Mucosa of stomach (tissue), 1 donor: ENCODE data around the gene ACBD6.

Experiments used
- H3K27me3 ChIP-seq: one replicate; pipeline ENCODE4 v1.7.0; 2013; ENCODE audit warnings: mild to moderate bottlenecking, low read length; ENCODE audit not compliant: control insufficient read depth, insufficient read depth
- H3K36me3 ChIP-seq: one replicate; pipeline ENCODE4 v1.7.0; 2013; ENCODE audit warnings: low read length; ENCODE audit not compliant: control insufficient read depth, insufficient read depth
- H3K4me1 ChIP-seq: one replicate; pipeline ENCODE4 v1.7.0; 2013; ENCODE audit warnings: mild to moderate bottlenecking, low read length; ENCODE audit not compliant: control insufficient read depth, insufficient read depth
- H3K4me3 ChIP-seq: one replicate; pipeline ENCODE4 v1.7.0; 2013; ENCODE audit warnings: low read length
- H3K9ac ChIP-seq: one replicate; pipeline ENCODE4 v1.7.0; 2013; ENCODE audit warnings: mild to moderate bottlenecking, low read length, moderate library complexity
- H3K9me3 ChIP-seq: one replicate; pipeline ENCODE4 v1.7.0; 2013; ENCODE audit warnings: mild to moderate bottlenecking, low read length, moderate library complexity; ENCODE audit not compliant: control insufficient read depth
- donor health status: Pancreatic carcinoma.

ACBD6 gene

DNA sequence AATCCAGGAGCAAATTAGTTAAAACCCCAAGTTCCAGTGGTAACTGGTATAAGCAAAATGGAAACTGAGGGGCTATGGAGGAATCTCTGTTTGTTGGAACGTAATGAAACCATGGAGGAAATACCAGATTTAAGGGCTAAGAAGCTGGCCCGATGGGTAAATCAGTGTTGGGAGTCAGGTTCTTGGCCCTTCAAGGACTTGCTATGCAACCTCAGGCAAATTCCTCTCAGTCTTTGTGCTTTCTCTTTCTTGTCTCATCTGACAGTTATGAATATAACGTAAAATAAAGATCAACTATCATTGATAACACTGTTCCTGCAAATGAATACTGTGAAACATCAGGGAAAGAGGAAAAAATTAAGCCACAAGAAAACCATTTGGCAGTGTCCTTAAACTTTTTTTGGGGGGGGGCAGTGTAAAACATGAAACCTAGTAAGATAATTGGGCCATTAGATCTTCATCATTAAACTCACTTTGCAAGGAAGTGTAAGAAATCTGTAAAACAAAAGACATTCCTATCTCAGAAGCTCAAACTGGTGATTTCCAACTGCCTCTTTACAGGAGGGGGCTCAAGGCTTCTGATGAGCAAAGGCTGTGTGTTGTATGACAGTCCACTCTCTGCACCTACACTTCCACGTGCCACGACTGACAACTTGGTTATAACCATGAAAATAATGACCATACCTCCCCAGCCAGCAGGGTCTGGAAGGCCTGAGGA is 224.7 kb downstream of the ACBD6 start:
- H3K9me3 ChIP-seq, result no peaks in the 10 kb centered on the region
- H3K4me1 ChIP-seq, result no peaks in the 10 kb centered on the region
- no peak overlapping the region for H3K4me3 ChIP-seq
- H3K36me3 ChIP-seq, result peaks cover 6% of the 10 kb centered on the region
- H3K27me3 ChIP-seq, result no peaks in the 10 kb centered on the region
- no peak overlapping the region for H3K9ac ChIP-seq

GRCh38 chr1:180275726-180276125 is 226.7 kb downstream of the ACBD6 start:
- H3K27me3 ChIP-seq, result no peaks in the 10 kb centered on the region
- no peaks in the 10 kb centered on the region for H3K9me3 ChIP-seq
- no peak overlapping the region for H3K9ac ChIP-seq
- no peak overlapping the region for H3K4me3 ChIP-seq
- H3K36me3 ChIP-seq, result peaks cover 6% of the 10 kb centered on the region
- peaks cover 13% of the 10 kb centered on the region for H3K4me1 ChIP-seq

DNA sequence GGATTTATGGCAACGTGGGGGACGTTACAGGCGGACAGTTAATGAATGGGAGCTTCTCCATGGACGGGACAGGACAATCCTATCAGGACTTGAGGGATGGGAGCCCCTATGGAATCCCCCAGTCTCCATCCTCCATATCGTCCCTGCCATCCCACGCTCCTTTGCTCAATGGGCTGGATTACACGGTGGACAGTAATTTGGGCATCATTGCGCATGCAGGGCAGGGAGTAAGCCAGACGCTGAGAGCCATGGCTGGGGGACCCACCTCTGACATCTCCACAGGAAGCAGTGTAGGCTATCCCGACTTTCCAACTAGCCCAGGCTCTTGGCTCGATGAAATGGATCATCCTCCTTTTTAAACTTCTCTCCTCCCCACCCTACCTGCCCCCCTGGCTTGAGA is 228.2 kb downstream of the ACBD6 start:
- no peaks in the 10 kb centered on the region for H3K27me3 ChIP-seq
- peaks cover 26% of the 10 kb centered on the region for H3K4me1 ChIP-seq
- H3K36me3 ChIP-seq, result peaks cover 6% of the 10 kb centered on the region
- H3K4me3 ChIP-seq, result no peak overlapping the region
- no peak overlapping the region for H3K9ac ChIP-seq
- H3K9me3 ChIP-seq, result no peaks in the 10 kb centered on the region

DNA sequence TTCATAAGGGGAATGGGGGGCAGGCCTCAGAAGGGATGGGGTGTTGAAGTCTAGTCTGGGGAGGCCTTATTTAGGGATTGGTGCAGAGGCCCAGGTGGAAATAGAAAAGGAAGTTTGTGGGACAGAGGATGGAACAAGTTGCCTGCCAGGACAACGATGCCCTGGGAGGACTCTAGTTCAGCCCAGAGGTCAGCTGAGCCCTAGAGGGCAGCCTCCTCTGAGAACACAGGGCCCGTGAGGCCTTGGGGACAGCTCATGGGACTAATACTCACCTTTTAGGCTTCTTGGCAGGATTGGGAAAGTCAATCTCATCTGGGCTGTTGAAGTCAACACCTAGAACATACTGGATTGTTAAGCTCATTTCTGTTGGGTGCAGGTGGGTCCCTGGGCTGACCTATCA is 229.3 kb downstream of the ACBD6 start:
- Histone ChIP-seq H3K4me1 (peaks cover 26% of the 10 kb centered on the region), H3K4me3 (no peak overlapping the region), H3K9ac (no peak overlapping the region), H3K27me3 (no peaks in the 10 kb centered on the region), H3K36me3 (peaks cover 6% of the 10 kb centered on the region), H3K9me3 (no peaks in the 10 kb centered on the region)

GRCh38 chr1:180272395-180272794 is 230.0 kb downstream of the ACBD6 start:
- H3K9me3 ChIP-seq, result no peaks in the 10 kb centered on the region
- no peak overlapping the region for H3K4me3 ChIP-seq
- H3K27me3 ChIP-seq, result no peaks in the 10 kb centered on the region
- peaks cover 6% of the 10 kb centered on the region for H3K36me3 ChIP-seq
- H3K9ac ChIP-seq, result no peak overlapping the region
- H3K4me1 ChIP-seq, result peaks cover 26% of the 10 kb centered on the region

- Histone ChIP-seq H3K9me3 (no peaks in the 10 kb centered on the region), H3K36me3 (peaks cover 6% of the 10 kb centered on the region), H3K4me1 (peaks cover 26% of the 10 kb centered on the region), H3K4me3 (no peak overlapping the region), H3K27me3 (no peaks in the 10 kb centered on the region), H3K9ac (no peak overlapping the region)
These were observed 230.8 kb downstream of the ACBD6 start for GRCh38 chr1:180271272-180272255.

GRCh38 chr1:180270530-180271271 is 231.7 kb downstream of the ACBD6 start:
- peaks cover 6% of the 10 kb centered on the region for H3K36me3 ChIP-seq
- H3K27me3 ChIP-seq, result no peaks in the 10 kb centered on the region
- H3K4me1 ChIP-seq, result peaks cover 26% of the 10 kb centered on the region
- H3K4me3 ChIP-seq, result no peak overlapping the region
- no peaks in the 10 kb centered on the region for H3K9me3 ChIP-seq
- H3K9ac ChIP-seq, result peak overlapping the region; percentile 30

DNA sequence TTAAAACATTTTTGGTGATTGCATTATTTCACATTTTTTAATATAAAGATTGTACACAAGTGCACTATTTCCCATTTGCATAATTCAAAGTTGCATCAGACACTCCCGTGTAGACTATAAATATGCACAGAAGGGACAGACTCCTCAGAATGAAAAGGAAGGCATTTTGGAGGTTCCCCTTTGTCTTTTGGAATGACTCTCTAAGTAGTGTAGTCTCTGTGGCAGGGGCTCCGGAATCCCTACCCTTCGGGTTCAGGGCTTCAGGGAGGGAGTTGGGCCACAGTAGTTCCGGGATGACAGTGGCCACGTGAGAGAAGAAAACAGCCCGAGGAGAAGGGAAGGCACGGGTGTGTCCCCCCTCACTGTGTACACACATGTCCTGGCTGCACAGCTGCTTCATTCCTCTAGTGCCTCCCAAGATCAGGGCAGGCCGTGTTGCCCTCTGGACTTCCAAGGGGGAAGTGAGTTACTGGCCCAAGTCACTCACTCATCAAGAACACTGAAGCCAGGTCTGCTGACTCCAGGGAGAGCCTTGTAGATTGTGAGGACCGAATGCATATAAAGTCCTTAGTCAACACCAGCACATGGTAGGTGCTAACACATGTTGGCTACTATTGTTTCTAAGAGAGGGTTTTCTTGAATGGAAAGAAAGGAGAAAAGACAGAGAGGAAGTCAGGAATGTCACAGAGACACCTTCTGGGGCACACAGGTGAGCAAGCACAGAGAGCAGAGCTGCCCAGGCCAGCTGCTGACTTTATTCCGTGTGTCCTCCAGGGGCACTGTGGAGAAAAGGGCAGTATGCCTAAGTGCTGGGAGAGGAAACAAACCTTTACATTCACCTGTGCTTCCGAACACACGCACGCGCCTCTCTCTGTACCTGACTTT is 232.5 kb downstream of the ACBD6 start:
- peaks cover 3% of the 10 kb centered on the region for H3K27me3 ChIP-seq
- peaks cover 6% of the 10 kb centered on the region for H3K36me3 ChIP-seq
- H3K4me3 ChIP-seq, result no peak overlapping the region
- peaks cover 26% of the 10 kb centered on the region for H3K4me1 ChIP-seq
- no peak overlapping the region for H3K9ac ChIP-seq
- no peaks in the 10 kb centered on the region for H3K9me3 ChIP-seq

- Histone ChIP-seq H3K27me3 (peaks cover 10% of the 10 kb centered on the region), H3K4me3 (no peak overlapping the region), H3K4me1 (peaks cover 26% of the 10 kb centered on the region), H3K36me3 (no peaks in the 10 kb centered on the region), H3K9ac (no peak overlapping the region), H3K9me3 (no peaks in the 10 kb centered on the region)
These were observed 233.8 kb downstream of the ACBD6 start for GRCh38 chr1:180268556-180269075.

- Histone ChIP-seq H3K4me3 (no peak overlapping the region), H3K9ac (no peak overlapping the region), H3K36me3 (no peaks in the 10 kb centered on the region), H3K27me3 (peaks cover 10% of the 10 kb centered on the region), H3K9me3 (no peaks in the 10 kb centered on the region), H3K4me1 (peaks cover 26% of the 10 kb centered on the region)
These were observed 234.4 kb downstream of the ACBD6 start for GRCh38 chr1:180267761-180268555.
